ENCODE data around the gene TLE6.
"Not testable (repeated sequence)": the region's sequence is repeated elsewhere in the genome, so short reads cannot be mapped to it uniquely, and the experiment has no call there.

TLE6 gene

GRCh38 chr19:2984215-2984528 lies 6.8 kb downstream of the TLE6 start:
- H3K4me1 ChIP-seq (ENCODE audit: control insufficient read depth, insufficient read depth, low read length): peaks cover 30% of the 10 kb centered on the region
- 0 to 1% methylated on average over 14 of the region's 14 CpGs for WGBS, 2 experiments
- no peaks in the 10 kb centered on the region for H3K9me3 ChIP-seq (ENCODE audit: control insufficient read depth, low read length)
- peak overlapping the region; percentile 6 for H3K4me3 ChIP-seq (ENCODE audit: insufficient read depth, low read depth, low read length)
- peaks cover 89% of the 10 kb centered on the region for H3K27me3 ChIP-seq (ENCODE audit: control insufficient read depth, insufficient read depth, low read length, poor library complexity, severe bottlenecking)
- no peak overlapping the region for H3K27ac ChIP-seq (ENCODE audit: insufficient read depth, low read depth, low read length, poor library complexity, severe bottlenecking)
- H3K36me3 ChIP-seq (ENCODE audit: control insufficient read depth, insufficient read depth, low read length): no peaks in the 10 kb centered on the region

- H3K9me3 ChIP-seq (ENCODE audit: control insufficient read depth, low read length): no peaks in the 10 kb centered on the region
- H3K4me1 ChIP-seq (ENCODE audit: control insufficient read depth, insufficient read depth, low read length): peaks cover 30% of the 10 kb centered on the region
- H3K36me3 ChIP-seq (ENCODE audit: control insufficient read depth, insufficient read depth, low read length): no peaks in the 10 kb centered on the region
These were observed 9.7 kb downstream of the TLE6 start for GRCh38 chr19:2986951-2987524.

GRCh38 chr19:2987797-2988196 lies 10.4 kb downstream of the TLE6 start:
- 79% methylated on average over 12 of the region's 12 CpGs for WGBS, 2 experiments
- no peaks in the 10 kb centered on the region for H3K36me3 ChIP-seq (ENCODE audit: control insufficient read depth, insufficient read depth, low read length)
- peaks cover 26% of the 10 kb centered on the region for H3K4me1 ChIP-seq (ENCODE audit: control insufficient read depth, insufficient read depth, low read length)
- no peaks in the 10 kb centered on the region for H3K9me3 ChIP-seq (ENCODE audit: control insufficient read depth, low read length)
- no peak overlapping the region for H3K27ac ChIP-seq (ENCODE audit: insufficient read depth, low read depth, low read length, poor library complexity, severe bottlenecking)
- H3K4me3 ChIP-seq (ENCODE audit: insufficient read depth, low read depth, low read length): no peak overlapping the region
- peaks cover 53% of the 10 kb centered on the region for H3K27me3 ChIP-seq (ENCODE audit: control insufficient read depth, insufficient read depth, low read length, poor library complexity, severe bottlenecking)

More at GRCh38 chr19:2986951-2987524, 9.7 kb downstream of the TLE6 start:
- Histone ChIP-seq H3K27me3 (ENCODE audit: control insufficient read depth, insufficient read depth, low read length, poor library complexity, severe bottlenecking) (peaks cover 60% of the 10 kb centered on the region), H3K4me3 (ENCODE audit: insufficient read depth, low read depth, low read length) (peak overlapping the region; percentile 22), H3K27ac (ENCODE audit: insufficient read depth, low read depth, low read length, poor library complexity, severe bottlenecking) (peak overlapping the region; percentile 69)
- 5 to 9% methylated on average over 20 of the region's 20 CpGs for WGBS, 2 experiments

- WGBS, 2 experiments: 84 to 89% methylated on average over 3 of the region's 3 CpGs
- Histone ChIP-seq H3K9me3 (ENCODE audit: control insufficient read depth, low read length) (no peaks in the 10 kb centered on the region), H3K27me3 (ENCODE audit: control insufficient read depth, insufficient read depth, low read length, poor library complexity, severe bottlenecking) (peaks cover 45% of the 10 kb centered on the region), H3K4me1 (ENCODE audit: control insufficient read depth, insufficient read depth, low read length) (peaks cover 20% of the 10 kb centered on the region), H3K27ac (ENCODE audit: insufficient read depth, low read depth, low read length, poor library complexity, severe bottlenecking) (no peak overlapping the region), H3K4me3 (ENCODE audit: insufficient read depth, low read depth, low read length) (no peak overlapping the region), H3K36me3 (ENCODE audit: control insufficient read depth, insufficient read depth, low read length) (no peaks in the 10 kb centered on the region)
These were observed 11.2 kb downstream of the TLE6 start for GRCh38 chr19:2988568-2988967.

- 91 to 92% methylated on average over 15 of the region's 15 CpGs for WGBS, 2 experiments
- Histone ChIP-seq H3K4me1 (ENCODE audit: control insufficient read depth, insufficient read depth, low read length) (peaks cover 16% of the 10 kb centered on the region), H3K9me3 (ENCODE audit: control insufficient read depth, low read length) (no peaks in the 10 kb centered on the region), H3K27ac (ENCODE audit: insufficient read depth, low read depth, low read length, poor library complexity, severe bottlenecking) (no peak overlapping the region), H3K36me3 (ENCODE audit: control insufficient read depth, insufficient read depth, low read length) (no peaks in the 10 kb centered on the region), H3K4me3 (ENCODE audit: insufficient read depth, low read depth, low read length) (no peak overlapping the region), H3K27me3 (ENCODE audit: control insufficient read depth, insufficient read depth, low read length, poor library complexity, severe bottlenecking) (peaks cover 37% of the 10 kb centered on the region)
These were observed 12.0 kb downstream of the TLE6 start for GRCh38 chr19:2989236-2989946.

GRCh38 chr19:2992333-2992732 lies 15.0 kb downstream of the TLE6 start:
- H3K4me1 ChIP-seq (ENCODE audit: control insufficient read depth, insufficient read depth, low read length); H3K27ac ChIP-seq (ENCODE audit: insufficient read depth, low read depth, low read length, poor library complexity, severe bottlenecking); H3K4me3 ChIP-seq (ENCODE audit: insufficient read depth, low read depth, low read length); H3K36me3 ChIP-seq (ENCODE audit: control insufficient read depth, insufficient read depth, low read length); H3K9me3 ChIP-seq (ENCODE audit: control insufficient read depth, low read length): not testable (repeated sequence)
- H3K27me3 ChIP-seq (ENCODE audit: control insufficient read depth, insufficient read depth, low read length, poor library complexity, severe bottlenecking): peaks cover 13% of the 10 kb centered on the region
- 91 to 92% methylated on average over 11 of the region's 11 CpGs for WGBS, 2 experiments

- no peaks in the 10 kb centered on the region for H3K36me3 ChIP-seq (ENCODE audit: control insufficient read depth, insufficient read depth, low read length)
- peaks cover 9% of the 10 kb centered on the region for H3K27me3 ChIP-seq (ENCODE audit: control insufficient read depth, insufficient read depth, low read length, poor library complexity, severe bottlenecking)
- WGBS, 2 experiments: 63 to 64% methylated on average over 14 of the region's 14 CpGs
- no peak overlapping the region for H3K27ac ChIP-seq (ENCODE audit: insufficient read depth, low read depth, low read length, poor library complexity, severe bottlenecking)
- H3K9me3 ChIP-seq (ENCODE audit: control insufficient read depth, low read length): no peaks in the 10 kb centered on the region
- no peak overlapping the region for H3K4me3 ChIP-seq (ENCODE audit: insufficient read depth, low read depth, low read length)
- peaks cover 1% of the 10 kb centered on the region for H3K4me1 ChIP-seq (ENCODE audit: control insufficient read depth, insufficient read depth, low read length)
These were observed 15.6 kb downstream of the TLE6 start for GRCh38 chr19:2992958-2993357.

- 78 to 83% methylated on average over 9 of the region's 9 CpGs for WGBS, 2 experiments
- Histone ChIP-seq H3K27me3 (ENCODE audit: control insufficient read depth, insufficient read depth, low read length, poor library complexity, severe bottlenecking) (peaks cover 3% of the 10 kb centered on the region), H3K4me1 (ENCODE audit: control insufficient read depth, insufficient read depth, low read length) (no peaks in the 10 kb centered on the region), H3K27ac (ENCODE audit: insufficient read depth, low read depth, low read length, poor library complexity, severe bottlenecking) (no peak overlapping the region), H3K4me3 (ENCODE audit: insufficient read depth, low read depth, low read length) (no peak overlapping the region), H3K9me3 (ENCODE audit: control insufficient read depth, low read length) (no peaks in the 10 kb centered on the region), H3K36me3 (ENCODE audit: control insufficient read depth, insufficient read depth, low read length) (no peaks in the 10 kb centered on the region)
These were observed 16.2 kb downstream of the TLE6 start for GRCh38 chr19:2993579-2993978.

GRCh38 chr19:2994588-2995131 lies 17.3 kb downstream of the TLE6 start:
- Histone ChIP-seq H3K4me1 (ENCODE audit: control insufficient read depth, insufficient read depth, low read length) (no peaks in the 10 kb centered on the region), H3K9me3 (ENCODE audit: control insufficient read depth, low read length) (no peaks in the 10 kb centered on the region), H3K36me3 (ENCODE audit: control insufficient read depth, insufficient read depth, low read length) (no peaks in the 10 kb centered on the region), H3K4me3 (ENCODE audit: insufficient read depth, low read depth, low read length) (no peak overlapping the region), H3K27me3 (ENCODE audit: control insufficient read depth, insufficient read depth, low read length, poor library complexity, severe bottlenecking) (no peaks in the 10 kb centered on the region), H3K27ac (ENCODE audit: insufficient read depth, low read depth, low read length, poor library complexity, severe bottlenecking) (no peak overlapping the region)
- WGBS, 2 experiments: 82 to 84% methylated on average over 13 to 14 of the region's 15 CpGs

- Histone ChIP-seq H3K27ac (ENCODE audit: insufficient read depth, low read depth, low read length, poor library complexity, severe bottlenecking) (no peak overlapping the region), H3K4me3 (ENCODE audit: insufficient read depth, low read depth, low read length) (no peak overlapping the region), H3K27me3 (ENCODE audit: control insufficient read depth, insufficient read depth, low read length, poor library complexity, severe bottlenecking) (no peaks in the 10 kb centered on the region), H3K36me3 (ENCODE audit: control insufficient read depth, insufficient read depth, low read length) (no peaks in the 10 kb centered on the region), H3K9me3 (ENCODE audit: control insufficient read depth, low read length) (no peaks in the 10 kb centered on the region), H3K4me1 (ENCODE audit: control insufficient read depth, insufficient read depth, low read length) (no peaks in the 10 kb centered on the region)
- WGBS, 2 experiments: 80 to 82% methylated on average over 13 of the region's 13 CpGs
These were observed 20.4 kb downstream of the TLE6 start for GRCh38 chr19:2997720-2998119.
